Cerebellar nuclear complex (tissue), 1 donor: Measurements from ENCODE around the gene HDAC6.
"Not testable (repeated sequence)": the region's sequence is repeated elsewhere in the genome, so short reads cannot be mapped to it uniquely, and the experiment has no call there.

Experiments used
- DNase-seq, 2 experiments: peaks; one replicate each; lab custom pipeline; 2025; lab: John Stamatoyannopoulos, UW

HDAC6 gene

DNA sequence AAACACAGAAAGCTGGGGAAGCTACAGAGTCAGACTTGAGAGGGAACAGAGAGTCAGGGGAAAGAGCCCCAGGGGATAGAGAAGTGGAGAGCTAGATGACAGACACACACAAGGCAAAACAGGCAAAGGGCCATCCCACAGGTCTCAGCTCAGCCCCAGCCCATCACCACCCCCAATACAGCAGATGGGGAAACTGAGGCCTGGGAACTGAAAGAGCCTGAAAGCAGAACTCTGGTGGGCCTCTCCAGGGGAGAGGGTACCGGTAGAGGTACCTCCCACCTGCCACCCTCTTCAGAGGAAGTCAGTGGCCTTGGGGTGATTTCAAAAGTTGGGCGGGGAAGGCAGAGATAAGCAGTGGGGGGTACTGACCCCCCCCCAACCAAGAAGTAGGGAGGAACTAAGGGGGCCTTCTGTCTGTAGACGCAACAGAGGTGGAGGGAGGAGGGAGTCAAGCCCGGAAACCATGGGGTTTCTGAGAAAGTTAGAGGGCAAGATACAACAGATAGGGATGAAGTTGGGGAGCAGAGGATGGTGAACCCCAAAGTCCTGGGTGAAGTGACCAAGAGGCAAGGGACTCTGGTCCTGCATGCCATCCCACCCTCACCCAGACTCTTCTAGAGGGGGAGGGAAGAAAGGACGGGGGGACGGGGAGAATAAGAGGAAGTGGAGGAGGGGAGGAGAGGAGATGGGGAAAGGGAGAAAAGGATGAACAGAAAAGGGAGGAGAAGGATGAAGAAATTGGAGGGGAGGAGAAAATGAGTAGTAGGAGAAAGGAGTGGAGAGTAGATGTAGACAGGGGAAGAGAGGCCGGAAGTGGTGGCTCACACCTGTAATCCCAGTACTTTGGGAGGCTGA lies 12.3 kb upstream of the HDAC6 start:
- no peak for DNase-seq

DNA sequence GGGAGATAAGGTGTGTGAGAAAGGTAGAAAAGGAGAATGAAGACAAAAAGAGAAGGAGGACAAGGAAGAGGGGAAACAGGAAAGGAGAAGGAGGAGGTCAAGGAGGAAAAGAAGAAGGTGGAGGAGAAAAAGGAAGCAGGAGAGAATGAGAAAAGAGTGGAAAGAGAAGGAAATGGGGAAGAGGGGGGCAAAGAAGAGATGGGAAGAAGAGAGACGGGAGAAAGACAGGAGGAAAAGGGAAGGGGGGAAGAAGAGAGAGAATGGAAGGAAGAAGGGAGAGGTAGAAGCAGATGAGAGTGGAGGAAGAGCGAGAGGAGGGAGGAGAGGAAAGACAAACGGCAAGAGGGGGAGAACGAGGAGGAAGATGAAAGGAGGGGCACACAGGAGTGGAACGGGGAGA lies 11.4 kb upstream of the HDAC6 start:
- DNase-seq, result no peak

DNA sequence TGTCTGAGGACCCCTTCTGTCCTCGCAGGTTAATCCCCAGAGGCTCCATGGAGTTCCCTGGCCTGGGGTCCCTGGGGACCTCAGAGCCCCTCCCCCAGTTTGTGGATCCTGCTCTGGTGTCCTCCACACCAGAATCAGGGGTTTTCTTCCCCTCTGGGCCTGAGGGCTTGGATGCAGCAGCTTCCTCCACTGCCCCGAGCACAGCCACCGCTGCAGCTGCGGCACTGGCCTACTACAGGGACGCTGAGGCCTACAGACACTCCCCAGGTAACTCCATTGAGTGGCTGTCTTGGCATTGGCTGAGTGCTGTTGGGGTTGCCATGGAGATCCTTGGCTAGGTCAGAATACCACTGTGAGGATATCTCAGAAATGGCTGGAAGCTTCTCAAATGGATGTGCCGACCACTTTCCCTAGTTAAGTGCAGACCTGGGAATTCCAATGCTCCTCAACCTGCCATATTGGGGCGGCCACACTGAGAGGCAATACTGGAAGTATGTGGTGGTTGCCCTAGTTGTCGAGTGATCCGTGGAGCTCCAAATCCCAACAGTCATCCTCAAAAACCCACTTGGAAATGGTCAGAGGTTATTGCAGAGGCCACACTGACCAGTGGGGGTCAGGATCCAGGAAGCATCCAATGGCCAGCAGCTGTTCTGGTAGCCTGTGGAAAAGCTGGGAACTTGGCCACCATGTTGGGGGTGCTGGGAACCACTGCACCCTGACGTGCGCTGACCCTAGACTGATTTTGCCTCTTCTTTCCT lies 10.6 kb upstream of the HDAC6 start:
- DNase-seq, result no peak

DNA sequence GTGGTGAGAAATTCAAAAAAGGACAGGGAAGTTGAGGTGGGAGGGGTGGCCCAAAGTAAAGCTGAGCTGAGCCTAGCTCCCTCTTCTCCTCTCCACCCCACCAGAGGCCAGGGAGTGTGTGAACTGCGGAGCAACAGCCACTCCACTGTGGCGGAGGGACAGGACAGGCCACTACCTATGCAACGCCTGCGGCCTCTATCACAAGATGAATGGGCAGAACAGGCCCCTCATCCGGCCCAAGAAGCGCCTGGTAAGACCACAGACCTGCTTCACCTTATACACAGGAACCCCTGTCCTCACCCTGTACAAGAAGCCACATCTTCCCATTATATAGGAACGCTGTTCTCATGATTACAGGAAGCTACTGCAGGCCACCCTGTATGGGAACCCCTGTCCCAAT lies 9.6 kb upstream of the HDAC6 start:
- DNase-seq, result no peak

DNA sequence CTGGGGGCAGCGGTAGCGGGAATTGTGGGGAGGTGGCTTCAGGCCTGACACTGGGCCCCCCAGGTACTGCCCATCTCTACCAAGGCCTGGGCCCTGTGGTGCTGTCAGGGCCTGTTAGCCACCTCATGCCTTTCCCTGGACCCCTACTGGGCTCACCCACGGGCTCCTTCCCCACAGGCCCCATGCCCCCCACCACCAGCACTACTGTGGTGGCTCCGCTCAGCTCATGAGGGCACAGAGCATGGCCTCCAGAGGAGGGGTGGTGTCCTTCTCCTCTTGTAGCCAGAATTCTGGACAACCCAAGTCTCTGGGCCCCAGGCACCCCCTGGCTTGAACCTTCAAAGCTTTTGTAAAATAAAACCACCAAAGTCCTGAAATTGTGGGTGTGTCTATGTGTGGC lies 7.9 kb upstream of the HDAC6 start:
- DNase-seq, result no peak

DNA sequence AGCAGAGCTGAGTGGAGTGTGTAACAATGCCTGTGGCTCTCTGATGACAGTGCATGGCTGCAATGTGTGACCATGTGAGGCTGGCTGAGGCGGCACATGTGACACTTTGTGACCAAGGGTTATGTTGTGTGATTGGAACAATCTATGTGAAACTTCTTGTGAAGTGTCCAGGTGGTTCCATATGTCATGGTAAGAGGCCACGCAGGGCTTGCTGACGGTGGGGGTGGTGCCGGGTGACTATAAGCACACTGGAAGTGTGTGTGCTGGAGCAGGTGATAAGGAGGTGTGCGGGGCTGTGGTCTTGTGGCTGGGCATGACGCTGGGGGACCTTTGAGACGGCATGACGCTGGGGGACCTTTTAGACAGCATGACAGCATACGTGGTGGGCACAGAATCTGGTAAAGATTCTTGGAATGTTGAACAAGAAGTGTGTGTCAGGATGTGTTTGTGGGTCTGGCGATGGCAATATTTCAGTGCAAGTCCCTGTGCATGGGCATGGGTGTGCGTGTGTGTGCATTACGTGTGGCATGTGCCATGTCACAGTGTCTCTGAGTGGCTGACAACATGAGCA lies 7.4 kb upstream of the HDAC6 start:
- no peak for DNase-seq

DNA sequence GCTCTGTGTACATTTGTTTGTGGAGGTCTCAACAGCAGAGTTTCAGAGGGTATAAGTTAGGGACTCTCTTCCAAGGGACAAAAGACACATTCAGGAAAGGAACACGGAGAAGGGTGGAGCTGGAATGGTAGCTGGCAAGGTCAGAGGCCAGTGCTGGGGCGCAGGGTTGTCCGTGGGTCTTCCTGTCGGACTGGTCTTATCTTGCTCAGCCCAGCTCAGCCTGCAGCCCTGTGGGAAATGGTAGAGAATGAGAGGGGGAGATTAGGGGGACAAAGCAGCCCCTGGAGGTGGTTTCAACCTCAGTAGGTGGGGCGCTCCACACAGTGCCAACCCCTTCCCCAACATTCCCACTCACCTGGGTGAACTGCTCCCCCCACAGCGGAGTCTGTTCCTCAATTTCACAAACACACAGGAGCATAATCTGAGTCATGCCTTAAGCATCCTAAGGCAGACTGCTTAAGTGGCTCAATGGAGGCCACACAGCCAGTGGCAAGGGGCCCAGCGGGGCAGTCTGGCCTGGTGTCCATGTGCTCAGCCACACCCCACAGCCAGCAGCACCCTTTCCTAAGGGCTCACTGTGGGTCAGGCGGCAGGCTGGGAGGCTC lies 6.9 kb upstream of the HDAC6 start:
- DNase-seq, result no peak

DNA sequence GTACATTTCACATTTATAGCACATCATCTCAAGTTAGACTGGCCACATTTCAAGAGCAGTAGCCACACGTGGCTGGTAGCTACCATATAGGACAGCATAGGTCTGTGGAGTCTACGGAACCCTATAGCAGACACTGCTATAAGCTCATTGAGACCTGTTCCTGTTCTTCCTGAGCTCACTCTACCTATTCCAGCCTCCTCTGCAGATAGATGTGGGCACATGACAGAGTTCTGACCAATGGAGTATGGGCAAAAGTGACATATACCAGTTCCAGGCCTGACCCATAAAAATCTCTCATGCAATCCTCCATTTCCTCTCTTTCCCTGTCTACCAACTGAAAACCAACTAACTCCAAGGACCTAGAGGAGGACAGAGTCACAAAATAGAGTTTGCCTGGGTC lies 3.5 kb upstream of the HDAC6 start:
- no peak for DNase-seq

DNA sequence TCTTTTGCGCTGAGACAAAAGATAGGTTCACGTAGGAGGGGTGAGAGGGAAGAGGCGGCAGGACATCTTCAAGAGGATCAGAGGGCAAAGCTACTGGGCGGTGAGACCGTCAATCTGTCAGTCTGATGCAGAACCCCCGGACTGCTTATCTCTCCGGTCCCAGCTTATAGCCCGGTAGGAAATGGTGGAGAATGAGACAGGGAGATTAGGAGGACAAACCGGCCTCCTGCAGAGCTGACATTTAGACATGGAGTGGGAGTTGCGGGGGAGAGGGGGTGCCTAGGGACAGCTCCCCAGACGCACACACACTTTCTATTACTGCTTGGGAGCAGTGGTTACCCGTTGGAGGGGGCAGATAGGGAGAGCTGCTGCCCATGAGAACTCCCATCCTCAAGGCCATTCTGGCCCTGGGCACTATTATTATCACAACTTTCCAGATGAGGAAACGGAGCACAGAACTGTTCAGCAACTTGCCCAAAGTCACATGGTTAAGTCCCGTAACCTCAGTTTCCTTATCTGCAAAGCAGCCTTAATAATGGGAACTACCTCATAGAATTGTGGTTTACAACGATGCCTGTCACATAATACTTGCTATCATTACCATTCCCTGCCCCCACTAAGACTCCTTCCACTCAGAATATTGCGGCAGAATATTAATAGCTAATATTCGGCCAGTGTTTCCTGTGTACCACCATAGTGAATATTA lies 1.1 kb upstream of the HDAC6 start:
- DNase-seq, result no peak

DNA sequence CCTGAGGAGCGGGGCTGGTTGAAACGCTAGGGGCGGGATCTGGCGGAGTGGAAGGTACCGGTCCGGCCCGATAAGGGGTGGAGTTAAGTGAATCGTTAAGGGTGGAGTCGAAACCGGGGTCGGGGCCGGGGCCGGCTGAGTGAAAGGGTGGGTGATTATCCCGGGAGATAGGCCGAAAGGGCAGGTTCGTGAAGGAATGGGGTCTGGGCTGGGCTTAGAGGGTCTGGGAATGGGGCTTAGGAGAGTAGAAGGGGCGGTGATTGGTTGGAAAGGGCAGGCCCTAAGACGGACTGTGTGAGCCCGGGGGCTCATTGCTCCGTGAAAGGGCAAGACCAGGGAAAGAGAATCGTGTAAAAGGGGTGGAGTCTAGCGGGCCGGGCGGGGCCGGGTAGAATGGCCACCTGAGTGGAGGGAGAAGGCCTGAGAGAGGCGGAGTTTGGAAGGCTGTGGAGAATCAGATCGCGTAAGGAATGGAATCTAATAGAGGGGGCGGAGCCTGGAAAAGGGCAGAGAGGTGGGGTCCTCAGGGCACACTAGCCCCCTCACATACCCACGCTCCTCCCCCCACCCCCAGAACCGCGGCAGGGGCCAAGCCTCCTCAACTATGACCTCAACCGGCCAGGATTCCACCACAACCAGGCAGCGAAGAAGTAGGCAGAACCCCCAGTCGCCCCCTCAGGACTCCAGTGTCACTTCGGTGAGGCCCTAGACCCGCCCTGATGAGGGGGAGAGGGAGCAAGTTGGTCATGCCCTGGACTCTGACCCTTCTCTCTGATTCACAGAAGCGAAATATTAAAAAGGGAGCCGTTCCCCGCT lies 430 bp downstream of the HDAC6 start:
- peak in 1 of 2 experiments; percentile 21 for DNase-seq

DNA sequence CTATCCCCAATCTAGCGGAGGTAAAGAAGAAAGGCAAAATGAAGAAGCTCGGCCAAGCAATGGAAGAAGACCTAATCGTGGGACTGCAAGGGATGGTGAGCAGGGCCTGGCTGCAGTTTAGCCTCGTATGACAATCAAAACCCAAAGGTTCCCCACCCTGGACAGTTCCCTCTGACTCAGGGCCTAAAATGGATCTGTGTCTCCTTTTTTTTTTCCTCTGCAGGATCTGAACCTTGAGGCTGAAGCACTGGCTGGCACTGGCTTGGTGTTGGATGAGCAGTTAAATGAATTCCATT lies 986 bp downstream of the HDAC6 start:
- DNase-seq, result no peak

DNA sequence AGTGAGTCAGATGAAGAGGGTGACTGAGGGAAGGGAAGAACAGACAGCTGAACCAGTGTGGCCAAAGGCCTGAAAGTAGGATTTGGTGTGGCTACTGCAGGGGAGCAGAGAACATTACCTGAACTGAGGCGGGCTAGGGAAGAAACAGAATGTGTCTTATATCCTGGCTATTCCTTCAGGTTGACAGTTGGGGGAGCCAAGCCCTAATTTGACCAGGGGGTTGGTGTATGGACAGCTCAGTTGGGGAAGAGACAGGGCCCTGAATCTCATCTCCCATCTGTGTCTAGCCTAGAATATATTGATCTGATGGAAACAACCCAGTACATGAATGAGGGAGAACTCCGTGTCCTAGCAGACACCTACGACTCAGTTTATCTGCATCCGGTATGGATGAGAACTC lies 4.2 kb downstream of the HDAC6 start:
- DNase-seq, result no peak

DNA sequence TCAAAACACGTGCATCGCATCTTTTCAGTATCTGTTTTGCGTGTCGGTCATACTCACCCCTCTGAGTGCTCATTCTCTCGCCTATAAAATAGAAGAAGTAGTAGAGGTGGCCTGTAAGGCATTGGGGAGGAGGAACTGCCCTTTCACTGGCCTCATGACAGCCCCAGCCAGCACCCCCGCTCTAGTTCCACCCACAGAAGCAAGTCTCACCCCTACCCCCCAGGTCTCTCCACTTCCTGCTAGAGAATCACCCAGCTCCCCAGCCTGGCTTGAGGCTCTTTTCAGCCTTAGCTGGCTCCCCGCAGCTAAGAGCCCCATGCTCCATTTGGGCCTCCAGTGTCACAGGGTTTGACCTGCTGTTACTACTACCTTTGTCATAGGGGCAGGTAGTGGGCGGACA lies 11.8 kb downstream of the HDAC6 start:
- no peak for DNase-seq

DNA sequence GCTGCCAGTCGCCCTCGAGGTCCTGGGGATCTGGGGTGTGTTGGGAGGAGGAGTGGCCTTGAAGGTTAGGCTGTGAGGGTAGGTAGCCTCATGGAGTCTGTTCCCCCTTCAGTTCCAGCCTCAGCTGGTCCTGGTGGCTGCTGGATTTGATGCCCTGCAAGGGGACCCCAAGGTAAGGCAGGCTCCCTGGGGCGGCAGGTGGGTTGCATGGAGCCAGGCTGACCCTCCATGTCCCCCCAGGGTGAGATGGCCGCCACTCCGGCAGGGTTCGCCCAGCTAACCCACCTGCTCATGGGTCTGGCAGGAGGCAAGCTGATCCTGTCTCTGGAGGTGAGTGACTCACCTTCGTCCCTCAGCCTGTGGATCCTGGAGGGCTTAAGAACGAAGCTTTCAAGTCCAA lies 12.9 kb downstream of the HDAC6 start:
- no peak for DNase-seq

DNA sequence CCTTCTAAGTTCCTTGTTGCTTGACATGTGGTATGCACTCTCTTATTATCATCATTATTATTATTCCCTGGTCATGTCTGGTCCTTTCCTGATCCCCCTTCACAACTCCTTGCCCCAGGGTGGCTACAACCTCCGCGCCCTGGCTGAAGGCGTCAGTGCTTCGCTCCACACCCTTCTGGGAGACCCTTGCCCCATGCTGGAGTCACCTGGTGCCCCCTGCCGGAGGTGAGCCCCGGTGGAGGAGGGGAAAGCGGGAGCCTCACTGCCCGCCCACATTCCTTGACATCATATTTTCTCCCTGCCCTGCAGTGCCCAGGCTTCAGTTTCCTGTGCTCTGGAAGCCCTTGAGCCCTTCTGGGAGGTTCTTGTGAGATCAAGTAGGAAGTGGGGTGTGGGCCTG lies 13.4 kb downstream of the HDAC6 start:
- no peak for DNase-seq

DNA sequence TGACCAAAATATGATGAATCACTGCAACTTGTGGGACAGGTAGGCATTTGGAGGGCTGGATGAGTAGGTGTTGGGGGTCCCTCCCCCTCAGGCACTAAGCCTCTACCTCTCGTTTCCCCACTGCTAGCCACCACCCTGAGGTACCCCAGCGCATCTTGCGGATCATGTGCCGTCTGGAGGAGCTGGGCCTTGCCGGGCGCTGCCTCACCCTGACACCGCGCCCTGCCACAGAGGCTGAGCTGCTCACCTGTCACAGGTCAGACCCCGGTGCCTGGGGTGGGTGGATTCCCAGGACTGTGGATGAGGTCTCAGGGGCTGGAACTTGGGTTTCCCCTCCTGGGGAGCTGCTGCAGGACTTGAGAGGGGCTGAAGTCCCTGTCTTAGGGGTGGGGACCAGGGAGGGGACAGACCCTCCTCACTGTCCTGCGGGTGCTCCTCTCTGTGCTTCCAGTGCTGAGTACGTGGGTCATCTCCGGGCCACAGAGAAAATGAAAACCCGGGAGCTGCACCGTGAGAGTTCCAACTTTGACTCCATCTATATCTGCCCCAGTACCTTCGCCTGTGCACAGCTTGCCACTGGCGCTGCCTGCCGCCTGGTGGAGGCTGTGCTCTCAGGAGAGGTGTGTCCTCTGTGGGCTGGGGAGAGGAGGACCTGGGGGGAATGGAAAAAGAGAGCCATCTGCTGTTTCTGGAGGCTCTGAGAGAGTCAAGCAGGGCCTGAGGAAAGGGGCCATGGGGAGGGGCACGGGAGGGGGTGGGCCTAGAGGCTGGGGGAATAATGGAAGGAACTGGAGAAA lies 14.3 kb downstream of the HDAC6 start:
- DNase-seq, result no peak

DNA sequence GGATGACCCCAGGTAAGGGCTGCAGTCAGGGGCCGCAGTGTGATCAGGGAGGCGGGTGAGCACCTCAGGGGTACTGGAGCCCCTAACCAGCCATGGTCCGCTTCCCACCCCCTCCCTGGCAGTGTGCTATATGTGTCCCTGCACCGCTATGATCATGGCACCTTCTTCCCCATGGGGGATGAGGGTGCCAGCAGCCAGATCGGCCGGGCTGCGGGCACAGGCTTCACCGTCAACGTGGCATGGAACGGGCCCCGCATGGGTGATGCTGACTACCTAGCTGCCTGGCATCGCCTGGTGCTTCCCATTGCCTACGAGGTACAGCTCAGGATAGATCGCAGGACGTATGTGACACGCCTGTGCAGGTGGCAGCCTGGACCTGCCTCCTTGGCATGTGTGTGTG lies 16.2 kb downstream of the HDAC6 start:
- DNase-seq, result no peak

DNA sequence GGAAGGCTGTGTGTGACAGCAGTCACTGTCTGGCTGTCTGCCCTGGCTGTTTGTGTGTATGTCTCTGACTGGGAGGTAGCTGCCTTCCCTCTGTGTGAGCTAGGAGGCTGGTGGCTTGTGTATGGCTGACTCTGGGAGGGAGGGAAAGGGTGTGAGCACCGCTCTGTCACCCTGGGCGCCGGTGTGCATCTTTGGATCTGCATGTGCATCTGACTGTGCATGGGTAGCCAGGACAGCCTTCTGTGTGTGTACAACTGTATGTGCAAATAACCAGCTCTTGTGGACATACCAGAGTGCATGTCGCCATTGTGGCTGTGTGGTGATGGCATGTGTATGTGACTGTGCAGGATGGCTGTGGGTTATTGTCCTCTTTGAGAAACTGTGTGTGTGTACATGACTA lies 17.0 kb downstream of the HDAC6 start:
- DNase-seq, result no peak

DNA sequence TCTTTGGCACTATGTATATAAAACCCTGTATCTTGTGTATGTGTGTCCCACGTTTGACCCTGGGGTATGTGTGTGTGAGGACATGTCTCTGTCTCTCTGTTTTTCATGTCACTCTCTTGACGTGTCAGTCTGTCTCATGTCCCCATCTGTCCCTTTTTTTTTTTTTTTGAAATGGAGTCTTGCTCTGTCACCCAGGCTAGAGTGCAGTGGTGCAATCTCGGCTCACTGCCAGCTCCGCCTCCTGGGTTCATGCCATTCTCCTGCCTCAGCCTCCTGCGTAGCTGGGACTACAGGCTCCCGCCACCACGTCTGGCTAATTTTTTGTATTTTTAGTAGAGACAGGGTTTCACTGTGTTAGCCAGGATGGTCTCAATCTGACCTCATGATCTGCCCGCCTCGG lies 17.5 kb downstream of the HDAC6 start:
- DNase-seq, result not testable (repeated sequence)

DNA sequence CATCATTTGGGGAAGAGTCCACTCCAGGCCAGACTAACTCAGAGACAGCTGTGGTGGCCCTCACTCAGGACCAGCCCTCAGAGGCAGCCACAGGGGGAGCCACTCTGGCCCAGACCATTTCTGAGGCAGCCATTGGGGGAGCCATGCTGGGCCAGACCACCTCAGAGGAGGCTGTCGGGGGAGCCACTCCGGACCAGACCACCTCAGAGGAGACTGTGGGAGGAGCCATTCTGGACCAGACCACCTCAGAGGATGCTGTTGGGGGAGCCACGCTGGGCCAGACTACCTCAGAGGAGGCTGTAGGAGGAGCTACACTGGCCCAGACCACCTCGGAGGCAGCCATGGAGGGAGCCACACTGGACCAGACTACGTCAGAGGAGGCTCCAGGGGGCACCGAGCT lies 21.2 kb downstream of the HDAC6 start:
- DNase-seq, result no peak

DNA sequence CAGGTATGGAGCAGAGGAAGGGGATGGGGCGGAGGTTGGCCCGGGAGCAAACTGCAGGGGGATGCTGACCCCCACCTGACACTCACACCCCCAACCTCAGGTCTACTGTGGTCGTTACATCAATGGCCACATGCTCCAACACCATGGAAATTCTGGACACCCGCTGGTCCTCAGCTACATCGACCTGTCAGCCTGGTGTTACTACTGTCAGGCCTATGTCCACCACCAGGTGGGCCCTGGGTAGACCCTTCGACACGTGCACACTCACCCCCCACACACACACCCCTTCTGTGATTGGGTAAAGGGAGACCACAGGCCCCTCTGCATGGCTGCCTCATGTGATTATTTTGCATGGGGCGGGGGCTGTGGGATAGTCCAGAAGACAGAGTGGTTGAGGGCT lies 22.2 kb downstream of the HDAC6 start:
- DNase-seq, result no peak
